T47D (cell line): ENCODE data around the gene FAM156A.
"Not testable (repeated sequence)": the region's sequence is repeated elsewhere in the genome, so short reads cannot be mapped to it uniquely, and the experiment has no call there.

ENCODE experiments used
- DNase-seq, 2 experiments: peaks; one replicate each; pipeline versions ENCODE4 v3.0.0 to v3.0.0-alpha.2; 2011 to 2012; ENCODE audit warnings: low read depth in 1 of 2, low spot score in 1 of 2
- JUND ChIP-seq: IDR thresholded peaks from 2 replicates; pipeline ENCODE4 v1.6.1; 2012; ENCODE audit warnings: low read depth
- in situ Hi-C: cut with HindIII; loops from 2 replicates; pipeline ENCODE4 v1.10.0; 2016; ENCODE audit warnings: low sequenced_read_pairs, low pct_unique_long_range_greater_than_20kb

The FAM156A gene

DNA sequence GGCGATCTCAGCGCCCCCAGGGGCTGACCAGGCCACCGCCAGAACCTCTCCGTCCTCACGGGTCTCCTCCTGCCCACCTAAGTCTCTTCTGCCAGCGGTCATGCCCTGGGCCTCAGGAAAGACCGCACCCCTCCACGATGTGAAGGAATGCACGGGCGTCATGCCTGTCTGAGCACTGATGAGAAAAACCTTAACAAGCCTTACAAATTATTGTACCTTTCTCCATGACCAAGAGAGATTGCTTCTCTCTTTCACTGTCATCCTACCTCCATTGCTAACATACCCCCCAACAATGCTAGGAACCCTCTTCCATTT lies 22.9 kb downstream of the FAM156A start:
- in situ Hi-C loops, DNase-seq: not testable (repeated sequence)

GRCh38 chrX:52934704-52935469 lies 23.4 kb downstream of the FAM156A start:
- in situ Hi-C loops, result no loop called here
- TF ChIP-seq JUND, result no peak
- DNase-seq, result peak; percentile 66 to 96

DNA sequence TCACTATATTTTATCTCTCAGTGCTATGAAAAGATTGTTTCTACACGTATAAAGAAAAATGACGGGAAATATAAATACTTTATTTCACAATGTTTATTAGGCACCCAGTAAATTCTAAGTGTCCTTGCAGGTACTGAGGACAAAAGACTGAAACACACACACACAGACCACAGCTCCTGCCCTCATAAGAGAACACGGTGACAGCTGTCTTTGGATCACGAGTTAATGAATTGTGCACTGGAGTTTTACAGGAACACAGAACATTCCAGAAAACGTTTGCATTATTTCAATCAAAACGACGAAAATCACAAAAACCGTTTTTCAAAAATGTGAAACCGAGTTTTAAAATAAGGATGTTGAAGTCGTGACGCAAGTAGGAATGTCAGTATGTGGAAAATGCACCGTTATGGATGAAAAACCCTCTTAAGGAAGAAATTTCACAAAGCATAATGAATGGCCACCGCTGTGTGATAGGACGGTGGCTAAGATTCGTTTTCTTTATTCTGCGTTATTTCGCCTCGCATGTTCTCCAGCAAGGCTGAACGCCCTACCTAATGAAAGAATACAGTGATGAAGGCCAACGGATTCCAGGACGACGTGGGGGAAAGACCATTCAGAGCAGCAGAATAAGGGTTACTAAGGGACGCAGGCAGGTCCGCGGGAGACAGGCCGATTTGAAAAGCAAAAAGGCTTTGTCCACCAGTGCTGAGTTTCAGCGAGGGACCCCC lies 24.2 kb downstream of the FAM156A start:
- in situ Hi-C loops, result no loop called here
- DNase-seq, result peak in 1 of 2 experiments; percentile 17
- TF ChIP-seq JUND, result no peak

- in situ Hi-C loops, result no loop called here
- no peak for DNase-seq
- no peak for TF ChIP-seq JUND
Measured at GRCh38 chrX:52933213-52933612, 25.1 kb downstream of the FAM156A start.

DNA sequence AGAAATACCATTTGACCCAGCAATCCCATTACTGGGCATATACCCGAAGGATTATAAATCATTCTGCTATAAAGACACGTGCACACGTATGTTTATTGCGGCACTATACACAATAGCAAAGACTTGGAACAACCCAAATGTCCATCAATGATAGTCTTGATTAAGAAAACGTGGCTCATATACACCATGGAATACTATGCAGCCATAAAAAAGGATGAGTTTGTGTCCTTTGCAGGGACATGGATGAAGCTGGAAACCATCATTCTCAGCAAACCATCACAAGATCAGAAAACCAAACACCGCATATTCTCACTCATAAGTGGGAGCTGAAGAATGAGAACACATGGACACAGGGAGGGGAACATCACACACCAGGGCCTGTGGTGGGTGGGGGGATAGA lies 28.1 kb downstream of the FAM156A start:
- DNase-seq, in situ Hi-C loops: not testable (repeated sequence)

GRCh38 chrX:52923781-52924241 lies 34.5 kb downstream of the FAM156A start:
- in situ Hi-C loops, result no loop called here
- no peak for TF ChIP-seq JUND
- DNase-seq, result no peak

DNA sequence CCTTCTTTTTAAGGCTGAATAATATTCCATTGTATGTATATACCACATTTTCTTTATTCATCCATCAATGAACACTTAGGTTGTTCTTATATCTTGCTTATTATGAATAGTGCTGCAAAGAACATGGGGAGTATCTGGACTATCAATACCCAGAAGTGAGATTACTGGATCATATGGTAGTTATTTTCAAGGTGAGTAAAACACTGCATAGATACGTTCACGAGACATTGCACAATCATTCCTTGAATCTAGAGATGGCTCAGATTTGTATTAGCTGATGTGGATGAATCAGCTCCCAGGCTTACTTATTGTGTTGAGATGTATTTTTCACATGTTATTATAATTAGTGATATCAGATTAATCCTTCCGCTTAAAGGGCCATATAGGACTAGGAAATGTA lies 43.6 kb downstream of the FAM156A start:
- DNase-seq, in situ Hi-C loops: not testable (repeated sequence)

- in situ Hi-C loops, DNase-seq: not testable (repeated sequence)
Measured at GRCh38 chrX:52913681-52914080, 44.6 kb downstream of the FAM156A start.

GRCh38 chrX:52909313-52909969 lies 48.9 kb downstream of the FAM156A start:
- in situ Hi-C loops, DNase-seq: not testable (repeated sequence)

GRCh38 chrX:52907900-52908299 lies 50.4 kb downstream of the FAM156A start:
- DNase-seq, in situ Hi-C loops: not testable (repeated sequence)

DNA sequence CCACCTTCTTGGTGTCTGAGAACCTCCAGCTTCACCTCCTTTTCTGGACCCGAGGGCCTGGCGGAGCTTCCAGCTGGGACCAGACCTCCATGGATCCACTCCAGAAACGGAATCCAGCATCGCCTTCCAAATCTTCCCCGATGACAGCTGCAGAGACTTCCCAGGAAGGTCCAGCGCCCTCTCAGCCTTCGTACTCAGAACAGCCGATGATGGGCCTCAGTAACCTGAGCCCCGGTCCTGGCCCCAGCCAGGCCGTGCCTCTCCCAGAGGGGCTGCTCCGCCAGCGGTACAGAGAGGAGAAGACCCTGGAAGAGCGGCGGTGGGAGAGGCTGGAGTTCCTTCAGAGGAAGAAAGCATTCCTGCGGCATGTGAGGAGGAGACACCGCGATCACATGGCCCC lies 51.2 kb downstream of the FAM156A start:
- DNase-seq, in situ Hi-C loops: not testable (repeated sequence)

DNA sequence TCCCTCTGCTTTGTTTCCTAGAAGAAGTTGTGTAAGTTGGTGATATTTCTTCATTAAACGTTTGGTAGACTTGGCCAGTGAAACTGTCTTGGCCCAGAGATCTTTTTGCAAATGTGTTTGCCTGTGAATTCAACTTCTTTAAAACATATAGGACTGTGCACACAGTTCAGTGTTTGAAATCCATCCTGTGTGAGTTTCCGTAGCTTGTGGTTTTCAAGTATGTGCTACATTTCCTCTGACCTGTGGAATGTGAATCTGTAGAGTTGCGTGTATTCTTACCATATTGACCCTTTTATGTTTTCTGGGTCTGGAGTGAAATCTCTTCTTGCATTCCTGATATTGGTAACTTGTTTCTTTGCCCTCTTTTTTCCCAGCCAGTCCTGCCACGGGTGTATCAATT lies 52.2 kb downstream of the FAM156A start:
- in situ Hi-C loops, DNase-seq: not testable (repeated sequence)

DNA sequence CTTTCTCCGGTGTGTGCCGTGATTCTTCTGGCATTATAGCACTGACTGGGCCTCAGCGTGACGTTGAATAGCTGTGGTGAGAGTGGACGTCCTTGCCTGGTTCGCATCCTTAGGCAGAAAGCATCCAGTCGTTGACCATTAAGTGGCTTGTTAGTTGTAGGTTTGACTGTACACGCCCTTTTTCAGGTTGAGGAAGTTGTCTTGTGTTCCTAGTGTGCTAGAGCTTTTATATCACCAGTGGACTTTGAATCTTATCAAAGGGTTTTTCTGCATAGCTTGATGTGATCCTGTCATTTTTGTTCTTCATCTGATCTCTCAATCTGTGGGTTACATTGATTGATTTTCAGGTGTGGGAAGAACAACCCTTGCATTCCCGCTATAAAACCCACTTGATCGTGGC lies 52.8 kb downstream of the FAM156A start:
- in situ Hi-C loops, DNase-seq: not testable (repeated sequence)
